ENCODE data around the gene SCRN1.

SCRN1 gene, protein sequence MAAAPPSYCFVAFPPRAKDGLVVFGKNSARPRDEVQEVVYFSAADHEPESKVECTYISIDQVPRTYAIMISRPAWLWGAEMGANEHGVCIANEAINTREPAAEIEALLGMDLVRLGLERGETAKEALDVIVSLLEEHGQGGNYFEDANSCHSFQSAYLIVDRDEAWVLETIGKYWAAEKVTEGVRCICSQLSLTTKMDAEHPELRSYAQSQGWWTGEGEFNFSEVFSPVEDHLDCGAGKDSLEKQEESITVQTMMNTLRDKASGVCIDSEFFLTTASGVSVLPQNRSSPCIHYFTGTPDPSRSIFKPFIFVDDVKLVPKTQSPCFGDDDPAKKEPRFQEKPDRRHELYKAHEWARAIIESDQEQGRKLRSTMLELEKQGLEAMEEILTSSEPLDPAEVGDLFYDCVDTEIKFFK

DNA sequence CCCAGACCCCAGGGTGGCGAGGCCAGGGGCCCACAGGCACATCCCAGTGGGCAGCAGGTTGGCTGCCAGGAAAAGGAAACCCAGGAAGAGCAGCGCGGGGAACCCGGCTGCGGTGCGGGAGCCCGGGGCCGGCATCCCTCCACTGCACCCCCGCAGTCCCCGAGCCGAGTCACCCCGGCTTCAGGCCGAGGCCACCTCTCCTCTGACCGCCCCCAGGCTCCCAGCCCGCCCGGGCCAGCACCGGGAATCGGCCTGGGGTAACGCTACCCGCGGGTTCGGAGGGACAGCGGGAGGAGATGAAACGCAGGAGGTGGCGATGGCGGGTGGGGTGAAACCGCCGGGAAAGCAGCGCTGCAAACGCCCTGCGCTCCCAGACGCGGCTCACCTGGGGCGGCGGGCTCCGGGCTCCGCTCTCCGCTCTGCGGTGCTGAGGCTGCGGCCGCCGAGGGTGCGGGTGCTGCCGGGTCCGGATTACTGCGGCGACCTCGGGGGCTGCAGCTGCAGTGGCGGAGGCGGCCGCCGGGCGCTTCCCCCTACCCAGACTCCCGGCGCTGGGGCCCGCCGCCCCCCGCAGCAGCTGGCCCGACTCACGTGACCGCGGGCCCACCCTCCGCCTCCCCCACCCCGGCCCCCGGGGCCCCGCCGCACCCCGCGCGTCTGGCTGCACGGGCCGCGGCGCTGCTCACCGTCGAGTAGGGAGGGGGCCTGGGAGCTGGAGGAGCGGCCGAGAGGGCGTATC, at the start of gene SCRN1:
Gene SCRN1, minus strand, starts transcription at position 545 of the 739 bp plus-strand sequence. CDS start 20,734 bp downstream, outside the sequence.
- DNase-seq, result peak; percentile 85

DNA sequence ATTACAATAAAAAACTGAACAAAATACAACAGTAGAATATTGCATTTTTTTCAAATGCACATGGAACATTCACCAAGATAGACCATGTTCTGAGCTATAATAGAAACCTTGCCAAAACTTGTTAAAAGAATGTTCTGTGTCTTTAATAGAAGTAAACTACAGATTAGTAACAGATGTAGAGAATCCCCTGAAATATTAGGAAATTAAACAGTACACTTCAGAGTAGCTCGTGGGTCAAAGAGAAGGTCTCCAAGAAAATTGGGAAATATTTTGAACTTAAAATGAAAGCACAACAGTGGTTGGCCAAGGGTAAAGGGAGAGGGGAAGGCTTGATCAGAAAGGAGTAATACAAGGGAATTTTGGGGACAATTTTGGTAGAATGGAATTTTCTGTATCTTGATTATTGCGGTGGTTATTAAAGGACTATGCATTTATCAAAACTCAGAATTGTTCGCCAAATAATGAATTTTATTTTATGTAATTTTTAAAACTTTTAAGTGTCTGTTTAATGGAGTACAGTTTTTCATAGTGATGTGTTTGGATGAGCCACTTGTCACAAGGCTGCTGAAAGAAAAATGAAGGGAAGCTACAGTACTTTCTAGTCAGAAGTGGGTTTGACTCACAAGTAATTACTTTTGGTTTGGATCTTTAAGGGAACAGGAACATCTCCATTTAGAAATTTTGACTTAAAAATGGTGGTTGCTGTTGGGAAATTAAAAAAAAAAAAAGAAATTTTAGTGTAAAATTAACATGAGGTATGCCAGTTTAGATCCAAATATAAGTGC, 48.8 kb upstream of the SCRN1 start:
- DNase-seq, result no peak

DNA sequence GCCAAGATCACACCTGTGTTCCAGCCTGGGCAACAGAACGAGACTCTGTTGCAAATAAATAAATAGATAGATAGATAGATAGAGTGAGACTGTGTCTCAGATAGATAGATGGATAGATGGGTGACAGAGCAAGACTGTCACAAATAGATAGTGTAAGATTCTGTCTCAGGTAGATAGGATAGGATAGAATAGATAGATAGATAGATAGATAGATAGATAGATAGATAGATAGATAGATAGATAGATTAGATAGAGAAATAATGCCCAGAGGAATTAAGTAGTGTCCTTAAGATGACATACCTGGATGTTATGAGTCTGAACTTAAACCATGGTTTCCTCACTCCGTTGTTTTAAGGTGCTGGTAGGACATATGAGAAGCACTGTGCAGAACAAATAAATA, 46.6 kb upstream of the SCRN1 start:
- DNase-seq, result no peak

DNA sequence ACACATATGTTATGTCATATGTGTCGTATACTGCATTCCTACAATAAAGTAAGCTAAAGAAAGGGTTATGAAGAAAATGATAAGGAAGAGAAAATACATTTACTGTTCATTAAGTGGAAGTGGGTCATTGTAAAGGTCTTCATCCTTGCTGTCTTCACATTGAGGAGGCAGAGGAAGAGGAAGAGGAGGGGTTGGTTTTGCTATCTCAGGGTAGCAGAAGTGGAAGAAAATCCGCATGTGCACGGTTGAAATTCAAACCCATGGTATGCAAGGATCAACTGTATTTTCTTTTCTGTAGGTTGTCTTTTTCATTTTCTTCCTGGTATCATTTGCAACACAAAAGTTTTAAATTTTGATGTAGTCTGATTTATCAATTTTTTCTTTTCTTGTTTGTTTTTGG, 44.9 kb upstream of the SCRN1 start:
- no peak for DNase-seq

DNA sequence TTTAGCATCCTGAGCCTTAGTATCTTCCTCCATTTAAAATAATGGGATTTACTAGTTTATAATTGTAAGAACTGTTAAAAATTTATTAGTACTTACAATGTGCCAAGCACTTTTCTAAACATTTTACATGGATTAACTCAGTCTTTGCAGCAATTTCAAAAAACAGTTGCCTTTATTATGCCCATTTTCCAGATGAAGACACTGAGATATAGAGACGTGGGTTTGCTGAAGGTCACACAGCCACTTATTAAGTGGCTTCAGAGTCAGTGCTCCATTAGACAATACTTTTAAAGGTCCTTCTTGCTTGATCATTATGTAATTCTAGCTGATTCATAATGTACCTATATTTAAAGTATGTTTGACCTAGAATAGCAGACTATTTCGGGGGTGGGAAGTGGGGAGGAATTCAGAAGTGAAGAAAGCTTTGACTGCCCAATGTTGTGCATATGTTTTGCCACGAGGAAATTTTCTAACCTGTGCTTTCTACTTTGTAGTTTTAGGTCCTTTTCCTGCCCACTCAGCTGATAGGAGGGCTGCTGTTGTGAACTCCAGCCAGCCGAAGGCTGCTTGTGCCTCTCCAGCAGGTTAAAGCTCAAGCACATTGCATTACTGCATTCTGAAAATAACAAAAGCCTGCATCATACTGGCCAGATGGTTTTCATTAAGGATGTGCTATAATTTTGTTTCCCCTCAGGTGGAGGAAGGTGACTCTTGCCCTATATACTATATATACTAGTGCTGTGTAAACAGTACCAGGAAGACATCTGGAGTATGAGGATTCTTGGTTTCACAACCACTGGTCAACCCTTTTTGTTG, 42.9 kb upstream of the SCRN1 start:
- no peak for DNase-seq

DNA sequence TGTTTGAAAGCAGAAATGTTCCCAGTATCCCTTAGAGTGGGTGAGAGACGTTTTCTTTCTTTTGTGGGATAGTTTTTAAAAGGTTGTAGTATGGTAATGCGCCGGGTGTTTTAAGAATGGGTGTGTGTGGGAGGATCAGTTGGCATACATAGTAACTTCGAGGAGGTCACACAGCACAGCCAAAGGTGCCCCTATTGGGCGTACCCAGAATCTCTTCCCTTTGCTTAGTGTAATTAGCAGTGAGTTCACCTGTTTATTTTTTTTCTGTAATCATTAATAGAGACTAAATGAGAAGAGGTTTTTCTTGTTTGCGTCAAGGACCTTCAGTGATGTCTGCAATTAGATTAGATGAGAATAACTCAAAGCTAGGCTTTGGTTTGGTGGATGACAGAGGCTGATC, 40.1 kb upstream of the SCRN1 start:
- DNase-seq, result peak; percentile 17

DNA sequence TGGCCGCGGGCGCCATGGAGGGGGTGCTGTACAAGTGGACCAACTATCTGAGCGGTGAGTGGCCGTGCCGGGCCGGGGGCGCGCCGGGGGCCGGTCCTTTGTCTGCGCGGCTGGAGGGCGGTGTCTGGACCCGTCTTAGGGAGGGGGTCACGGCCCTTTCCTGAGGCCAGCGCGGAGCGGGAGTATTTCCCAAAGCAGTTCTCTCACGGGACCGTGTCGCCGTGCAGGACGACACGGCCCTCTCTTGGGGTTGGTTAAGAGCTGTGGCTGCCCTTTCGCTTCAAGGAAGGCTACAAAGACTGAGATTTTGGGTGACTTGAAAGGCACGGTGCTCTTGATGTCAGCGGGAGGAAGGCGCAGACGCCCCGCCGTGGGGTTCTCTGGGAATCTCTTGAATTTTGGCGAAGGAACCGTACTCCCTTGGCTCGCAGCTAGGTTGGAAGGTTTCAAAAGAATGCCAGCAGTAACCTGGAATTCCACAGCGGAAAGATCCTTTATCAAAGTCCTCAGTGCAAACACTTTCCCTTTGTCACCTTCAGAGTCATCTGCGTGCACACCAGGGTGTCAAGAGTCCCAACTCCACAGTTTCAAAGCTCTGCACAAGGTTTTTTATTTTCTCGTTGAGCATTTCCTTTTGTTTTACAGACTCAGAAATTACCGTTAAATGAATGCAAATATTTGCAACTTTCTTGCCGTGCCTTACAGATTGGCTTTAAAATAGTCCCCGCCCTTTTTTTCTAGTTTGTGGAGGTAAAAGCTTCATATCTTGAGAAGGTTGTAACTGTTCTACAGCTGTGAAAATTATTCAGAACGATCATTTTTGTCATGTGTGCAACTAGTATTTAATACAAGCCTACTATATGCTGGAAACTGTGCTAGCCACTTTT, 39.4 kb upstream of the SCRN1 start:
- DNase-seq, result no peak

DNA sequence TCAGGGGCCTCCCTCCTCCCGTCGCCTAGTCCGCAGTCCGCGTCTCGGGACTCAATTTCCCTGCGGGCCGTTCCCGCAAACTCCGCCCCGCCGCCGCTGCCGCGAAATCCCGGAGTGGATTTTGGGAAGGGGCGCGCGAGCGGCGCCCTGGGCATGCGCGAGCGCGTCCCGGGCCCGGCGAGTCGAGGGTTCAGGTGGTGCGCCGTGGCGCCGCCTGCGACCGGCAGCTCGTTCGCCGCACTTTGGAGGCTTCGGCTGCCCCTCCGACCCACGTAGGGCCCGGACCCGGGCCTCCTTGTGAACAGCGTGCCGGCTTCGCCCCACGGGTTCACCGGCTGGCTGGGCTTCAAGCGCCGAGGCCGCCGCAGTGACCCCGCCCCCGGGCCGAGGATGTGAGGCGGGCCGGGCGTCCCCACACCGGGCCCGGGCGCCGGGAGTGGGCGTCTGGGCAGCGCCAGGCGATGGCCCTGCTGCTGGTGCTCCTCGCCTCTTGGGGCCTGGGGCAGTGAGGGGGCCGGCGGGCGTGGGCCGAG, 38.7 kb upstream of the SCRN1 start, which contains the start of gene PLEKHA8:
Gene PLEKHA8, plus strand, starts transcription at position 197 of the 533 bp plus-strand sequence. CDS start 351 bp downstream, outside the sequence.
- DNase-seq, result peak; percentile 99

DNA sequence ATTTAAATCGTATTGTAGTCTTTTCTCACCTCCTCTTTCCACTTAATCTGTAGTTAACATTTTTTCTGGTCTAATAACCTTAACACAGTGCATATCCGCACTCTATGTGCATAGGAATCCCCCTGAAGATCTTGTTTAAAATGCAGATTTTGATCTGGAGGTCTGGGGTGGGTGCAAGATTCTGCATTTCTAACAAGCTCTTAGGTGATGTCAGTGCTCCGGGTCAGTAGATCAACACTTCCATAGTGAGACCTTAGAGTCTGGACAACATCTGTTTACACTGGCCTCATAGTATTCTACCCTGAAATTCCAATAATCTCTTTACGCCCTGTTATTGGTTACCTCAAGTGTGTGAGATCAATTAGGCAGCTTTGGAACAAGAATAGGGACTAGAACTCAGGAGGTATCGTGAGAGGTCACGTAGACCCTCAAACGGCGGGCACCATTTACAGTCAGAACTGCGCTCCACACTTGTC, 38.2 kb upstream of the SCRN1 start:
- DNase-seq, result no peak

DNA sequence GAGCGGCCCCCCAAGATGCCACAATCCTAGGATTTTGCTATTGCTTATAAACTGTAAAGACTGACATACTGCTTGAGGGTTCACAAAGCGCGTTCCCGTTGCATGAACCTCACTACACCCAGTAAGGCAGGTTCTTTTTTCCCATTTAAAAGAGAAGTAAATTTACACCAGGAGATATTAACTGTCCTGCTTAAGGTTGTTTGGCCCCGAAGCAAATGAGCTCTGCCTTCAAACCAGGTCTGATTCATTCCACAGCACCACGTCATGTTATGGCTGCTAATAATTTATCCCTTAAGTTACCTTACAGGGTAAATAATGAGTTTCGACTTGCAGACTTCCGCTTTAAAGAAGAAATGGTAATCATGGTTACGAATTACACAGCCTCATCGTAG, 37.5 kb upstream of the SCRN1 start:
- no peak for DNase-seq

DNA sequence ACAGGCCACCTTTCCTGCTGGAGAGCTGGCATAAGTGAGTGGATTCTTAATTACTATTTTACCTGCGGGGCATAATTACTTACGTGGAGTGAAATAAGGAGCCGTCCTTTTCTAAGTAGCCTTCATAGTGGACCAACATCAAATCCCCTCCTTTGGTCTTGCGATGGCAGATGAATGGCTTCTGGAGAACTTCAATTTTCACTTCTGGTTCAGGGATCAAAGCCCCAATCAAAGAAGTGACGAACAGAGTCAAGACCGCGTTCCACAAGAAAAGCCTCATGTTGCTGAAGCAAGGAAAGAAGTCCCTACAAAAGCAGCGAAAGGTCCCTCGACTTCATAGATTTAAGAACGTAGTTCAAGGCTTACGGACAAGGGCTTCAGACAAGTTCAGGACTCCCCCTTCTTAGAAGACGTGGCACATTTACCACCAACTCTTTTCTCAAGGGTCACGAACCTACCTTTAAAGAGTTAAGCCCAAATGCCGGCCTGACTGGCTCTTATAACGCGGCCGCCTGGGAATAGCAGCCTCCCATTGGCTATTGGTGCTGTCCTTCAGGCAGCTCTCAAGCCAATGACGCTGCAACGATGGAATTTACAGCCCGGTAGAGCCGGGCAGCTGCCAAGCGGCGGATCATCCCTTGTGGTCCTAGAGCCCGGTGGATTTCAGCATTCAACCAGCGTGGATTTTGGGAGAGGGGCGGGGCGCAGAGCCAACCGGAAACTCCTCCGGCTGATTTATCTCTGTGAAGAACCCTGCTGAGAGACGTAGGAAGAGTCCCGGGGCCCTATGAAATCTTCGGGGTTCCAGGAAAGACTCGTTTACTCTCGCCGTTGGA, 36.8 kb upstream of the SCRN1 start, which contains the start of gene FKBP14:
Gene FKBP14, minus strand, starts transcription at position 474 of the 836 bp plus-strand sequence. Its CDS starts 194 bp downstream, at position 280.
- peak; percentile 93 for DNase-seq

DNA sequence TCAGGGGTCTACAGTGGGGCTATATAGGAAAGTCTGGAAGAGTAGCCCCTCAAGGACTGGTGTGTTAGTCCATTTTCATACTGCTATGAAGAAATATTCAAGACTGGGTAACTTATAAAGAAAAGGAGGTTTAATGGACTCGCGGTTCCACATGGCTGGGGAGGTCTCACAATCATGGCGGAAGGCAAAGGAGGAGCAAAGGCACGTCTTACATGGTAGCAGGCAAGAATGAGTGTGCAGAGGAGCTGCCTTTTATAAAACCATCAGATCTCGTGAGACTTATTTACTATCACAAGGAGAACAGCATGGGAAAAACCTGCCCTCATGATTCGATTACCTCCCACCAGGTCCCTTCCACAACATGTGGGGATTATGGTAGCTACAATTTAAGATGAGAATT, 33.9 kb upstream of the SCRN1 start:
- no peak for DNase-seq

DNA sequence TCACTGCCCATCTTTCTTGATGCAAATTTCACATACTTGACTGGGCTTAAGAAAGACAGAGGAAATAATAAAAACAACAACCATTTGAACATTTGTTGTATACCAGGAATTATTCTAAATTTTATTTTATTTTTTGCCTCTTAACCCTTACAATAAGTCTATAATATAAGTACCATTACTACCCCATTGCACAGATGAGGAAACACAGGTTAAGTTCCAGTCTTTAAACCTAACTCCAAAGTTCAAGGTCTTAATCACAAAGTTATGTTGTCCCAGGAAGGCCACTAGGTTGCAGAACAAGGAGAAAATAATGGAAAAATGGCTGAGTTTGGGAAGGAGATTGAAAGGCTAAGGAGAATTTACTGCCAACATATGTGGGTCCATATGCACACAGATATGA, 33.4 kb upstream of the SCRN1 start:
- no peak for DNase-seq

DNA sequence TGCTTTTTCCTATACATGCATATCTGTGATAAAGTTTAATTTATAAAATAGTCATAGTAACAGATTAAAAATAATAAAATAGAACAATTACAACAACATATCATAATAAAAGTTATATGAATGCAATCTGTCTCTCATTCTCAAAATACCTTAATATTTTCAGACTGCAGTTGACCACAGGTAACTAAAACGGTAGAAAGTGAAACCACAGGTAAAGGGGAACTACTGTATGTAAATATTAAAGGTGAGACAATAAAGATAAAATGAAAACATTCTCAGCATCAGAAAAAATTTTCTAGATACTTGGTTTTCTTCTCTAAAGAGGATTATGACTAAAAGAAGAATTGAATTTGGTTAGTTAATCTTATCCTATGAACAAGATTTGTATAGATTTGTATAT, 30.9 kb upstream of the SCRN1 start:
- DNase-seq, result no peak

DNA sequence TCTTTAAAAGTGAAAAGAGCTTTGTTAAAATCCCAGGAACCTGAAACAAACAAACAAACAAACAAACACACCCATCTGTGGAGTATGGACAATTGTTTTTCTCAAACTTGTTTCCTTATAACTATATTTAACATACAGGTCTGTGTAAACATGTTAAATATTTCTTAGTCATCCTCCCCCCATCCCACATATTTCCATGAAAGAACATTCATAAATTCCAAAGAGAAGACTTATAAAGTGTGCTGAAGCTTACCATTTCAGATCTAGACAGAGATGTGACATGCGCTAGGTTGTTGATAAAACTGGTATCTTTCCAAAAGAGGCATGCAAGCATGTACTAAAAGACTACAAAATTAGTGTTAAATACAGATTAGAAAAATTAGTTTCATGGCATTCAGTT, 30.4 kb upstream of the SCRN1 start:
- DNase-seq, result no peak

DNA sequence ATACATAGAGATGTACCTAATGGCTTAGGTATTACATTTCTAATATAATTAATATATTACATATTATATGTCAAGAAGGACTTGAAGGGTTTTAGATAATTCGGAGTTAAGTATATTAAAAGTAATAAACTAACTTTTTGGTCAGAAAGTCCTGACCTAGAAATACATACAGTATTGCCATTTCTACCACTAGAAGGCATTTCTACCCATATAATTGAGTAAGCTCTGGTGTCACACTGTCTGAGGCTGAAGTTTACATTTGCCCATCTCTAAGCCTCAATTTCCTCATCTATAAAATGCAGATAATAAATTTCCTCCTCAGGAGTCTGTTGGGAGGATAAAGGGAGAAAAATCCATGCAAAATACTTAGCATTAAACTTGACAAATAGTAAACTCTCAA, 29.8 kb upstream of the SCRN1 start:
- no peak for DNase-seq

DNA sequence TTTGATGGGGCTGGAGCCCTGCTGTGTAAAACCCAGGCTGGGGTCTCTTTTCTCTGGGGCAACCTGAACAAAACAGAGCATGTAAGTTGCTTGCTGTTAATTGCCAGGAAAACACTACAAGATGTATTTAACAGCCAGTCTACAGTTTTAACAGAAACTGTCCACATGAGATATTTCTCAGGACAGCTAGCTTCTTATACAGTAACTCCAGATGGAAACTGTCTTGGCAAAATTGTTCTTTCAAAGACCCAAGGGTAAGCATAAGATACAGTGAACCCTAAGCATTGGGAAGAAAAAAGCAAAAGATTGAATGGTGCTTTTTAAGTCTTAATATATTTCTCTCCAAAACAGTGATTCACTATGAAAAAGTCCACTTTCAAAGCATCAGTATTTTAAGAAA, 28.9 kb upstream of the SCRN1 start:
- no peak for DNase-seq

DNA sequence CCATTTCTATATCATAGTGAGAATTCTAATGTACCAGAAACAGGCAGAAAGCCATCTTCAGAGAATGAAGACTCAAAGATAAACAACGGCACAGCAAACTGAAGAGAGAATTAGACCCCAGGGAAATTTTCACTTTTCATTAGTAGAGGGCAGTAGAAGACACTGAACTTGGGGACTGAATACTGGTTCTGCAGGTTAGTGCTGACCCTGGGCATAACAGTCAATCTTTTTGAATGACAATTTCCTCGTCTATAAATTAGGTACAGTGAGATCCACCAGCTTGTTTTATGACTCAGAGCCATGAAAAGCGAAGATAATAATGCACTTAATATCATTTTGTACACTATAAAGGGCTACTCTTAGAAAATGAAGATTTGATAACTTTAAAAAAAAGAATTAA, 23.2 kb upstream of the SCRN1 start:
- DNase-seq, result no peak

DNA sequence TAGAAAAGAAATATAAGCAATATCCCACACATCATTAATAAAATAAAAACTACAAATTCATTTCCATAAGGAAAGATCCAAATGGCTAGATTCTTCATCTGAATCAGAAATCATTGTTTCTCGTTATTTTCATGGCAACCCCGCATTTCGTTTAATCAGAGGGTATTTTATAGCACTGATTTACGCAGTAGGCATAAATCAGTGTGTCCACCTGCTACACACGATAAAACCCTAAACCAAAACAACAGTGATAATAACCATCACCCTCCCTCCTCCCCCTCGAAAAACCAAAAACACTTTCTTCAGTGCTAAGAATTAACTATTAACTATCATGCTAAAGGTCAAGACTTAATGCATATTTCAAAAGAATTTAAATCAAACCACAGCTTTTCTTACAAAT, 20.4 kb upstream of the SCRN1 start:
- no peak for DNase-seq

DNA sequence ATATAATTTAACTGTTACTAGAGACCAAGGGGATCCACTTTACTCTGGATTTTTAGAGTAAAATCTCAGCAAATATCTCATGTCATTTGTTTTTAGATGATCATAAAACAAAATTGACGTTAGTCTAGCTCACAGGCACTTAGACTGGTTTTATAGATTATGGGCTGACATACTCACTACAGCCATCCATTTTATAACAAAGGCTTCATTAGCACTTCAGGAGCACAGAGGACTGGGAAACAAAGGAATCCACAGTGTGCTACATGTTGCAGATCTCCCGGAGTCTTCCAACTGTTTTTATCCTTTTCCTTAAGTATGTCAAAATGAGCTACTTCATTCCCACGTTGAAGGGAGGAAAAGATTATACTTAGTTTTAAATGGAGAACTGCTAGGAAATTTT, 15.9 kb upstream of the SCRN1 start:
- peak; percentile 32 for DNase-seq
